Liver (tissue), 3 donors: ENCODE data around the gene CYFIP1.

Experiments
- CTCF ChIP-seq: fragments of 150-350 bp; IDR thresholded peaks from 2 replicates; pipeline ENCODE4 v1.5.1; 2017; ENCODE audit warnings: improper control_type of control experiment, low read depth, low read length; ENCODE audit not compliant: missing input control
- EGR1 ChIP-seq, 2 donors: IDR thresholded peaks; 2 replicates each; pipeline ENCODE4 v1.6.1; 2016 to 2018; ENCODE audit warnings: antibody characterized with exemption in 2 of 2, low read depth in 2 of 2
- JUND ChIP-seq, 2 donors: IDR thresholded peaks; 2 replicates each; pipeline ENCODE4 v1.6.1; 2016; ENCODE audit warnings: antibody characterized with exemption in 2 of 2
- MAX ChIP-seq: IDR thresholded peaks from 2 replicates; pipeline ENCODE4 v1.6.1; 2016; ENCODE audit warnings: antibody characterized with exemption
- RAD21 ChIP-seq, 2 donors: IDR thresholded peaks; 2 replicates each; pipeline ENCODE4 v1.6.1; 2016; ENCODE audit warnings: antibody characterized with exemption in 2 of 2, mild to moderate bottlenecking in 2 of 2
- REST ChIP-seq: IDR thresholded peaks from 2 replicates; pipeline ENCODE4 v1.6.1; 2016; ENCODE audit warnings: antibody characterized with exemption, mild to moderate bottlenecking
- RXRA ChIP-seq, 2 donors: IDR thresholded peaks; 2 replicates each; pipeline ENCODE4 v1.6.1; 2017 to 2018; ENCODE audit warnings: antibody characterized with exemption in 2 of 2, mild to moderate bottlenecking in 1 of 2
- SP1 ChIP-seq: IDR thresholded peaks from 2 replicates; pipeline ENCODE4 v1.6.1; 2018; ENCODE audit warnings: antibody characterized with exemption, mild to moderate bottlenecking
- TAF1 ChIP-seq: conservative IDR thresholded peaks from 2 replicates; pipeline ENCODE4 v1.6.1; 2016; ENCODE audit warnings: antibody characterized with exemption, mild to moderate bottlenecking
- donor health status: healthy.
- donor health status: healthy.

- TF ChIP-seq CTCF (no peak), RXRA (IDR thresholded peaks at IDR 0.05) (no peak), SP1 (no peak), JUND (IDR thresholded peaks at IDR 0.05) (no peak), REST (no peak), MAX (no peak), TAF1 (no peak), RAD21 (IDR thresholded peaks at IDR 0.05) (no peak), EGR1 (IDR thresholded peaks at IDR 0.05; ENCODE audit: low read depth in 2 of 2) (no peak)
Measured at GRCh38 chr15:22973286-22973685, 6.9 kb downstream of the CYFIP1 start.
